ENCODE measurements around the gene SMYD1. TPM values are rescaled to one million over a fixed set of nuclear protein-coding genes. Genes with fewer than 3 reads are reported as not detected.

Gene SMYD1
- total and polyA plus RNA-seq, 4 experiments from 2014 or later = not detected

DNA sequence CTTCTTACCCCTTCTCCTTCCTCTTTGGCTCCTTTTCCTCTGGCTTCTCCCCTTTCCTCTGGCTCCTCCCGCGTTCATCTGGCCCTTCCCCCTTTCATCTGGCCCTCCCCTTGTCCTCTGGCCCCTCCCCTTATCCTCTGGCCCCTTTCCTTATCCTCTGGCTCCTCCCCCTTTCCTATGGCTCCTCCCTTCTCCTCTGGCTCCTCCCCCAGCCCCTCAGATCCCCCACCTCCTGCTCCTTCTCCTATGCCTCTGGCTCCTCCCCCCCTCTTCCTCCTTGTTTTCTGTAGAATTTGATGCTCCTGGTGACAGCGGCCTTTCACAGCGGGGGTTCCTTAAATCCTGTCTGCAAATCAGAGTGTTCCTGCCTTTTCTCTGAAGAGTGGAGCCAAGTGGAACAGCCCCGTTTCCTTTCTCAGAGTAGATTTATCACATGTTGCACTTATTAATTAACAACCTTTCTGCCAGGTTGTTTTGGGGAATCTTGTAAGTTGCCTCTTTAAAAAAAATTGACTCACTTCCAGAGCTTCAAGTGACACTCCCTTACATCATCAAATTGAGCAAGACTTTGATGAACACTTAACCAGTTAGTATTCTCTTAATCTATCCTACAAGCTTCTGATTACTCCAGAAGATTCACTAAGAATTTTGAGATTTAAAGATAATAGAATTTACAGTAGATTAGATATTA is 32.3 kb downstream of the SMYD1 start:
- POLR2A ChIA-PET (ENCODE audit: partially characterized antibody) = no interaction called here
- no peaks in the 10 kb centered on the region for H3K4me1 ChIP-seq (ENCODE audit: insufficient read depth, low read length)
- H3K36me3 ChIP-seq (ENCODE audit: insufficient read depth, low read length) = no peaks in the 10 kb centered on the region
- Mint-ChIP-seq H3K4me3 (no peak overlapping the region), H3K27ac (no peak overlapping the region), H3K27me3 (peaks cover 6 to 7% of the 10 kb centered on the region in 2 donors), H3K4me1 (no peaks in the 10 kb centered on the region), H3K9me3 (no peaks in the 10 kb centered on the region), H3K36me3 (no peaks in the 10 kb centered on the region)
- CTCF ChIA-PET (ENCODE audit: partially characterized antibody) = interaction anchor here (1.5 kb wide), 1 partner anchor 40 kb away, joined by 4 read pairs; no protein-coding TSS in a partner anchor
- no peaks in the 10 kb centered on the region for H3K9me3 ChIP-seq (ENCODE audit: control insufficient read depth in 1 of 2, low read length in 2 of 2)
- intact Hi-C loops (cut with micrococcal nuclease) = no loop called here
- no peak overlapping the region for H3K4me3 ChIP-seq (ENCODE audit: low read length in 2 of 2)
- no peak overlapping the region for H3K27ac ChIP-seq (ENCODE audit: low read depth, low read length)
- no peak for DNase-seq
- no peaks in the 10 kb centered on the region for H3K27me3 ChIP-seq (ENCODE audit: insufficient read depth, low read length)

DNA sequence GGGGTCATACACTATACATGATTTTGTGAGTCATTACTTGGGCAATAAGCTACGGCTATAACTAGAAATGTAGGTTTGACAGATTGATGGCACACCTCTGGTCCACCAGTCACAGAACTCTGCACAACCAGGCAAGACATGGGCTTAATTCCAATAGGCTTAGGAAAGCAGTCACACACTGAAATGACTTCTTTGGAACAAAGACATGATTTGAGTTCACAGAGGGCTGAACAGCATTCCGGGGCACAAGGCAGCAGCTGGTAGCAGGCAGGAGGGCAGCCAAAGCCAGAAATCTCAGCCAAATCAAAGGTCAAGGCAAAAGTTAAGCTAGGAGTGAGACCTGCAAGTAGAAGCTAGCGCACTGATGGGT is 32.8 kb downstream of the SMYD1 start:
- Histone ChIP-seq H3K4me3 (ENCODE audit: low read length in 2 of 2) (no peak overlapping the region), H3K9me3 (ENCODE audit: control insufficient read depth in 1 of 2, low read length in 2 of 2) (no peaks in the 10 kb centered on the region), H3K27me3 (ENCODE audit: insufficient read depth, low read length) (no peaks in the 10 kb centered on the region), H3K36me3 (ENCODE audit: insufficient read depth, low read length) (no peaks in the 10 kb centered on the region), H3K27ac (ENCODE audit: low read depth, low read length) (no peak overlapping the region), H3K4me1 (ENCODE audit: insufficient read depth, low read length) (no peaks in the 10 kb centered on the region)
- intact Hi-C loops (cut with micrococcal nuclease) = no loop called here
- Mint-ChIP-seq H3K36me3 (no peaks in the 10 kb centered on the region), H3K27ac (no peak overlapping the region), H3K4me3 (no peak overlapping the region), H3K27me3 (peaks cover 6 to 7% of the 10 kb centered on the region in 2 donors), H3K9me3 (no peaks in the 10 kb centered on the region), H3K4me1 (no peaks in the 10 kb centered on the region)
- POLR2A ChIA-PET (ENCODE audit: partially characterized antibody) = no interaction called here
- CTCF ChIA-PET (ENCODE audit: partially characterized antibody) = interaction anchor here (1.1 to 1.5 kb wide), 2 partner anchors 21 to 41 kb away, joined by 3 to 4 read pairs; no protein-coding TSS in a partner anchor
- no peak for DNase-seq

DNA sequence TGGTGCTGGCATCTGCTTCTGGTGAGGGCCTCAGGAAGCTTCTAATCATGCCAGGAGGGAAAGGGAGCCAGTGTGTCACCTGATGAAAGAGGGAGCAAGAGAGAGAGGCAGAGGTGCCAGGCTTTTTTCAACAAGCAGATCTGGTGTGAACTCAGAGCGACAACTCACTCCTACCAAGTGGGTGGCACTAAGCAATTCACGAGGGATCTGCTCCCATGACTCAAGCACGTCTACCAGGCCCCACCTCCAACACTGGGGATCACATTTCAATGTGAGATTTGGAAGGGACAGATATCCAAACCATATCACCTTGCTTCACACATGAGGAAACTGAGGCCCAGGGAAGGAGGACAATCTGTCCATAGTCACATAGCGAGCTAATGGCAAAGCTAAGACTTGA is 41.2 kb downstream of the SMYD1 start:
- no peaks in the 10 kb centered on the region for H3K9me3 ChIP-seq (ENCODE audit: control insufficient read depth in 1 of 2, low read length in 2 of 2)
- H3K4me3 ChIP-seq (ENCODE audit: low read length in 2 of 2) = no peak overlapping the region
- Mint-ChIP-seq H3K27ac (no peak overlapping the region), H3K4me1 (no peaks in the 10 kb centered on the region), H3K27me3 (peaks cover 4 to 6% of the 10 kb centered on the region in 2 donors), H3K4me3 (no peak overlapping the region), H3K36me3 (no peaks in the 10 kb centered on the region), H3K9me3 (peaks cover 0 to 3% (median 0%) of the 10 kb centered on the region in 8 donors)
- no peaks in the 10 kb centered on the region for H3K4me1 ChIP-seq (ENCODE audit: insufficient read depth, low read length)
- H3K27ac ChIP-seq (ENCODE audit: low read depth, low read length) = no peak overlapping the region
- intact Hi-C loops (cut with micrococcal nuclease) = no loop called here
- CTCF ChIA-PET (ENCODE audit: partially characterized antibody) = no interaction called here
- H3K27me3 ChIP-seq (ENCODE audit: insufficient read depth, low read length) = no peaks in the 10 kb centered on the region
- POLR2A ChIA-PET (ENCODE audit: partially characterized antibody) = no interaction called here
- DNase-seq = no peak
- H3K36me3 ChIP-seq (ENCODE audit: insufficient read depth, low read length) = no peaks in the 10 kb centered on the region

DNA sequence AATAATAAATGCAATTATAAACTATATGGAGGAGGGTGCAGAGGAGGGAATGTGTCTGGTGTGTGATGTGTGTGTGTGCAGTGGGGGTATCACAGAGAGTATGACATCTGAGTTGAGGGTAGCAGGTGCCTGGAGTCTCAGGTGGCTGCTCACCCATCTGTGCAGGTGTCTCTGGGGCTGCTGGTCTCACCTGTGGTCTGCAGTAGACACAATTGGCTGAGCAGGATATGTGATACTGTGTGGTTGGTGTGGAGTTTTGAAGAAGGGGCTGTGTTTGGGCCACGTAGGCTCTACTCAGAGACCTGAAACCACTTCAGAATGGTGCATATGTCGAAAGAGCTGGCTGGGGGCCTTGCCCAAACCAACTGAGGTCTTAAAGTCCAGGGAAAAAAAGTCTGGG is 43.2 kb downstream of the SMYD1 start:
- CTCF ChIA-PET (ENCODE audit: partially characterized antibody) = interaction anchor here (1.0 kb wide), 1 partner anchor 51 kb away, joined by 3 read pairs; no protein-coding TSS in a partner anchor
- POLR2A ChIA-PET (ENCODE audit: partially characterized antibody) = no interaction called here

DNA sequence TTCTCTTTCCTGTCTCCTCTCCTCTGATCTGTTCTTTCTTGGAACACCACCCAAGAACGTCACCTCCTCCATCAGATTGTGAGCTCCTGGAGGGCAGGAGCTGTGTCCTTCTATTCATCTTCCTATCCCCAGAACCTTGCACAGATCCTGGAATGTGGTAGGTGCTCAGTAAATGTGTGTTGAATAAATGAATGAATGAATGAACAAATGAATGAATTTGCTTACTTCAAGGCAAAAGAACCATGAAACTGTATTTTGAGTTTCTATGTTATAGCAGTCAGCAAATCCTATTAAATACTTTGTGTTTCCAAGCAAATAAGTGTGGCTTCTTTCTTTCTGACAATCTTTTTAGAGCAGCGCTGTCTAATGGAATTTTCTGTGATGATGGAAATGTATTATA is 45.4 kb downstream of the SMYD1 start:
- Mint-ChIP-seq H3K27ac (no peak overlapping the region), H3K4me1 (no peaks in the 10 kb centered on the region), H3K27me3 (peaks cover 0 to 7% of the 10 kb centered on the region in 2 donors), H3K4me3 (no peak overlapping the region), H3K9me3 (peaks cover 0 to 3% (median 0%) of the 10 kb centered on the region in 8 donors), H3K36me3 (no peaks in the 10 kb centered on the region)
- H3K4me3 ChIP-seq (ENCODE audit: low read length in 2 of 2) = no peak overlapping the region
- ChIA-PET POLR2A (ENCODE audit: partially characterized antibody) (no interaction called here), CTCF (ENCODE audit: partially characterized antibody) (no interaction called here)
- H3K27me3 ChIP-seq (ENCODE audit: insufficient read depth, low read length) = no peaks in the 10 kb centered on the region
- H3K9me3 ChIP-seq (ENCODE audit: control insufficient read depth in 1 of 2, low read length in 2 of 2) = no peaks in the 10 kb centered on the region
- DNase-seq = no peak
- H3K36me3 ChIP-seq (ENCODE audit: insufficient read depth, low read length) = no peaks in the 10 kb centered on the region
- H3K4me1 ChIP-seq (ENCODE audit: insufficient read depth, low read length) = no peaks in the 10 kb centered on the region
- intact Hi-C loops (cut with micrococcal nuclease) = no loop called here
- no peak overlapping the region for H3K27ac ChIP-seq (ENCODE audit: low read depth, low read length)

More for the DNA sequence above, 43.2 kb downstream of the SMYD1 start:
- Histone ChIP-seq H3K27ac (ENCODE audit: low read depth, low read length) (no peak overlapping the region), H3K4me3 (ENCODE audit: low read length in 2 of 2) (no peak overlapping the region), H3K36me3 (ENCODE audit: insufficient read depth, low read length) (no peaks in the 10 kb centered on the region), H3K27me3 (ENCODE audit: insufficient read depth, low read length) (no peaks in the 10 kb centered on the region), H3K9me3 (ENCODE audit: control insufficient read depth in 1 of 2, low read length in 2 of 2) (no peaks in the 10 kb centered on the region), H3K4me1 (ENCODE audit: insufficient read depth, low read length) (no peaks in the 10 kb centered on the region)
- Mint-ChIP-seq H3K9me3 (peaks cover 0 to 3% (median 0%) of the 10 kb centered on the region in 8 donors), H3K27ac (no peak overlapping the region), H3K36me3 (no peaks in the 10 kb centered on the region), H3K27me3 (peaks cover 6% of the 10 kb centered on the region in 2 donors), H3K4me1 (no peaks in the 10 kb centered on the region), H3K4me3 (no peak overlapping the region)
- no peak for DNase-seq
- intact Hi-C loops (cut with micrococcal nuclease) = no loop called here

DNA sequence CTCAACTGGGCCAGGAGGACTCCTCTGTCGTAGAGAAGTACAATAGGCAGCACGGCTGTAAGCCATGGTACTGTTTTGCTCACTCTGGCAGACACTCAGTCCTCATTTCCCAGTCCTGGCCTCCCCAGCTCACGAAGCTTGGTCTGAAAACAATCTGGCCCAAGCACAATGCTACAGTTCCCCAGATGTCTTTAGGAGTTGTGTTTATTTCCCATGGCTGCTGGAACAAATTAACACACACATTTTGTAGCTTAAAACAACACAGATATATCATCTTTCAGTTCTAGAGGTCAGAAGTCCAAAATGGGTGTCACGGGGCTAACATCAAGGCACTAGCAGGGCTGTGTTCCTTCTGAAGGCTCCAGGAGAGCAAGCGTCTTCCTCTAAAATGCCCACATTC is 47.3 kb downstream of the SMYD1 start:
- no peaks in the 10 kb centered on the region for H3K4me1 ChIP-seq (ENCODE audit: insufficient read depth, low read length)
- DNase-seq = no peak
- no peaks in the 10 kb centered on the region for H3K27me3 ChIP-seq (ENCODE audit: insufficient read depth, low read length)
- H3K36me3 ChIP-seq (ENCODE audit: insufficient read depth, low read length) = no peaks in the 10 kb centered on the region
- H3K36me3 Mint-ChIP-seq = no peaks in the 10 kb centered on the region
- CTCF ChIA-PET (ENCODE audit: partially characterized antibody) = interaction anchor here (1.0 kb wide), 1 partner anchor 55 kb away, joined by 3 read pairs; no protein-coding TSS in a partner anchor
- POLR2A ChIA-PET (ENCODE audit: partially characterized antibody) = no interaction called here
- intact Hi-C loops (cut with micrococcal nuclease) = no loop called here
- no peaks in the 10 kb centered on the region for H3K9me3 ChIP-seq (ENCODE audit: control insufficient read depth in 1 of 2, low read length in 2 of 2)
- no peaks in the 10 kb centered on the region for H3K9me3 Mint-ChIP-seq
- no peak overlapping the region for H3K27ac Mint-ChIP-seq
- no peak overlapping the region for H3K4me3 Mint-ChIP-seq
- no peaks in the 10 kb centered on the region for H3K4me1 Mint-ChIP-seq
- H3K27me3 Mint-ChIP-seq = peaks cover 2 to 10% of the 10 kb centered on the region in 2 donors
- no peak overlapping the region for H3K4me3 ChIP-seq (ENCODE audit: low read length in 2 of 2)
- H3K27ac ChIP-seq (ENCODE audit: low read depth, low read length) = no peak overlapping the region

DNA sequence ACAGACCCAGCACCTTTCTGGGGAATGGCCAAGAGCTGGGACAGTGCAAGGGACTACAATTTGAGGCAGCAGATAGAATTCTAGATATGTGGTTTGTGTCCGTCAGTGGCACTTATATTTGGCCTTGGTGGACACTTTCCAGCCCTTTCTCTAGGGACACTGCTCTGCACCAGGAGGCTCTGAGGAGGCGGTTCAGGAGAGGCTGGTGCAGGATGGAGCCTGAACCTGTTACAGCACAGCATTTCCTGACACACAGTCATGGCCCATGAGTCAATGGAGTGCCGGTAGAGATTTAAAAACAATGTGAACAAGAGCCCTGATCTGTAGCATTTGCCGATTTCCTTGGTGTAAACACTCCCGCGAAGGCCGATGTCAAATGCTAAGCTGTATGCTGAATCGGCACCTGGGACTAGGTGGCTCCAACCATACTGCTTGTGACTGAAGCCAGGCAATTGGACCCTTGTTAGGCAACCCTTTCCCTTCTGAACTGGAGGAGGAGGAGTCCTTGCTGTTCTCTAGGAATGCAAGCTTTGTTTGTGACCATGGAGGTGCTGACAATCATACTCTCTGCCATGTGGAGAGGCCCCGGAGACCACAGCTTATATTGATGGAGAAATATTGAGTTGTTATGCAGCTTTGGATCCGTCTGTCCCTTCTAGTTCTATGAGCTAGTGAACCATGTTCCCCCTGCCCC is 48.3 kb downstream of the SMYD1 start:
- H3K9me3 Mint-ChIP-seq = no peaks in the 10 kb centered on the region
- peaks cover 2 to 11% of the 10 kb centered on the region in 2 donors for H3K27me3 Mint-ChIP-seq
- no peak overlapping the region for H3K4me3 ChIP-seq (ENCODE audit: low read length in 2 of 2)
- intact Hi-C loops (cut with micrococcal nuclease) = no loop called here
- no peaks in the 10 kb centered on the region for H3K36me3 ChIP-seq (ENCODE audit: insufficient read depth, low read length)
- POLR2A ChIA-PET (ENCODE audit: partially characterized antibody) = no interaction called here
- H3K27me3 ChIP-seq (ENCODE audit: insufficient read depth, low read length) = no peaks in the 10 kb centered on the region
- H3K36me3 Mint-ChIP-seq = no peaks in the 10 kb centered on the region
- no peak overlapping the region for H3K27ac ChIP-seq (ENCODE audit: low read depth, low read length)
- H3K27ac Mint-ChIP-seq = no peak overlapping the region
- DNase-seq = no peak
- no peaks in the 10 kb centered on the region for H3K4me1 Mint-ChIP-seq
- H3K4me3 Mint-ChIP-seq = no peak overlapping the region
- H3K9me3 ChIP-seq (ENCODE audit: control insufficient read depth in 1 of 2, low read length in 2 of 2) = no peaks in the 10 kb centered on the region
- CTCF ChIA-PET (ENCODE audit: partially characterized antibody) = no interaction called here
- H3K4me1 ChIP-seq (ENCODE audit: insufficient read depth, low read length) = no peaks in the 10 kb centered on the region
